Stimulated activated CD8-positive, alpha-beta memory T cell treated with anti-CD3 and anti-CD28 coated beads, Interleukin-15, amount 100 ng/mL, for 1 hour (primary cell): ENCODE results near the gene LHFPL3.
"Not testable (repeated sequence)": the region's sequence is repeated elsewhere in the genome, so short reads cannot be mapped to it uniquely, and the experiment has no call there.

ENCODE experiments used
- DNase-seq: peaks from one replicate; pipeline ENCODE4 v3.0.0-alpha.2; 2020; ENCODE audit warnings: low read depth

Gene LHFPL3

GRCh38 chr7:104935276-104935675, 606.9 kb downstream of the LHFPL3 start:
- no peak for DNase-seq

DNA sequence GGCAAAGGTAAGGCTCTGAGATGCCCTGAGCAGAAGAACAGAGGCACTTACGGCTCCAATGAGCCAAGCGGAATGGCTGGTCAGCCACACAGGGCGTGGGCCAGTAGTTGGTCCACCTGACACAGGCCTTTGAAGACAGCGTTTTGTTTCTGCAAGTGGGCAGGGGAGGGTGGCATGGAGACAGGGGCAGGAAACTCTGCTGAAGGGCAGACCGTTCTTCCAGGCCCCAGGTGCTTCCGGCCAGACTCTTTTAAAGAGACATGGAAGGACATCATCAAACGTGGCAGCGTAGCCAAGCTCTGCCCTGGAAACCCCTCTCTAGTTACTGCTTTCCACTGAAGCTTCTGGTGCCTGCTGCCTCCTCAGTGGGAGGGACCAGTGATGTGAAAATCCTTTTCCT, 608.1 kb downstream of the LHFPL3 start:
- DNase-seq, result no peak

GRCh38 chr7:104937489-104937888, 609.1 kb downstream of the LHFPL3 start:
- not testable (repeated sequence) for DNase-seq

GRCh38 chr7:104938741-104939390, 610.5 kb downstream of the LHFPL3 start:
- DNase-seq, result no peak

GRCh38 chr7:104940023-104940710, 611.8 kb downstream of the LHFPL3 start:
- no peak for DNase-seq

- DNase-seq, result peak; percentile 38
Observed at GRCh38 chr7:104943502-104944343, 615.3 kb downstream of the LHFPL3 start.

DNA sequence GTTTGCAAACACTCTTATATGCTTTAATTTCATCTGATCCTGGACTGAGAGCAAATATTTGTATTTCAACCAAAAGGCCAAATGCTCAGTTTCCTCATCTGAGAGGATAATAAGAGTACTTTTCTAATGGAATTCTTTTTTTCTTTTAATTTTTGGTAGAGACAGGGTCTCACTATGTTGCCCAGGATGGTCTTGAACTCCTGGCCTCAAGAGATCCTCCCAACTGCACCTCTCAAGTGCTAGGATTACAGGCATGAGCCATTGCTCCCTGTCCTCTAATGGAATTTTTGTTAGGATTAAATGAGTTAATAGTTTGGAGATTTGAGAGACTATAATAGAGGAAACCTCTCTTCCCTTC, 617.2 kb downstream of the LHFPL3 start:
- DNase-seq, result no peak

- DNase-seq, result no peak
Observed at GRCh38 chr7:104946338-104946737, 617.9 kb downstream of the LHFPL3 start.

GRCh38 chr7:104950006-104950405, 621.6 kb downstream of the LHFPL3 start:
- no peak for DNase-seq

GRCh38 chr7:104950754-104951153, 622.4 kb downstream of the LHFPL3 start:
- DNase-seq, result no peak

DNA sequence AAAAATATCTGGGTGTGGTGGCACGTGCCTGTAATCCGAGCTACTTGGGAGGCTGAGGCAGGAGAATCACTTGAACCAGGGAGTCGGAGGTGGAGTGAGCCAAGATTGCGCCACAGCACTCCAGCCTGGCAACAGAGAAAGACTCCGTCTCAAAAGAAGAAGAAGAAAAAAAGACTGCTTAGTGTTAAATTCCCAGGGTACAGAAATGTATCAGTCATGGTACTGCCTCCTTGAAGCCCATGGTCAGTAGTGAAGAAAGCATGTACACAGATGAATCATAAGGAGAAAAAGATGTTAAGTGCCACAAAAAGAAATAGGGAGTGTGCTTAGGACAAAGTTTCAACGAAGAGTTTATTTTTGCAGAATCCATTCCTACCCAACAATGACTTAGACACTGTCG, 623.1 kb downstream of the LHFPL3 start:
- DNase-seq, result no peak

GRCh38 chr7:104955276-104955675, 626.9 kb downstream of the LHFPL3 start:
- DNase-seq, result no peak
